CD14-positive monocyte (primary cell): Measurements from ENCODE around the gene SC5D. TPM values are rescaled to one million over a fixed set of nuclear protein-coding genes. Genes with fewer than 3 reads are reported as not detected.
A peak's percentile ranks its signal among the peaks of the same experiment; 100 is the strongest.

Source experiments
- DNase-seq, 3 donors: peaks; one replicate each; pipeline ENCODE4 v3.0.0-alpha.2; 2011 to 2022
- H2AFZ ChIP-seq: 2 replicates; pipeline ENCODE4 v1.6.0; 2012; ENCODE audit warnings: mild to moderate bottlenecking, low read depth, low read length, inconsistent platforms; ENCODE audit not compliant: insufficient read depth, poor library complexity, severe bottlenecking
- H3K27ac ChIP-seq, 2 donors: 1 replicate in 1 of 2; 2 replicates in 1 of 2; pipeline ENCODE4 v1.5.1; 2012 to 2013; ENCODE audit warnings: low read length in 2 of 2, control low read depth in 1 of 2, inconsistent platforms in 1 of 2, low read depth in 1 of 2, mild to moderate bottlenecking in 1 of 2
- H3K27me3 ChIP-seq, 2 donors: one replicate each; pipeline versions ENCODE4 v1.6.0 to v1.6.1; 2011 to 2013; ENCODE audit warnings: low read length in 2 of 2; ENCODE audit not compliant: control insufficient read depth in 2 of 2, insufficient read depth in 2 of 2
- H3K36me3 ChIP-seq, 2 donors: replicated peaks in 1 of 2; 1 replicate in 1 of 2; 2 replicates in 1 of 2; pipeline versions ENCODE4 v1.5.1 to v1.6.1; 2012 to 2013; ENCODE audit warnings: low read length in 2 of 2, control low read depth in 1 of 2, inconsistent platforms in 1 of 2, mild to moderate bottlenecking in 1 of 2; ENCODE audit not compliant: insufficient read depth in 2 of 2, control insufficient read depth in 1 of 2
- H3K4me1 ChIP-seq, 2 donors: 1 replicate in 1 of 2; 2 replicates in 1 of 2; pipeline versions ENCODE4 v1.5.1 to v1.6.1; 2012 to 2013; ENCODE audit warnings: low read length in 2 of 2, control low read depth in 1 of 2, inconsistent platforms in 1 of 2, mild to moderate bottlenecking in 1 of 2, moderate library complexity in 1 of 2; ENCODE audit not compliant: insufficient read depth in 2 of 2, control insufficient read depth in 1 of 2
- H3K4me2 ChIP-seq: replicated peaks from 2 replicates; pipeline ENCODE3; 2012; ENCODE audit warnings: low read length, moderate library complexity, mild to moderate bottlenecking; ENCODE audit not compliant: poor library complexity, severe bottlenecking; ENCODE audit errors: extremely low read depth
- H3K4me3 ChIP-seq, 3 experiments: fragments of 200-600 bp in 1 of 3; sonication (generic) in 1 of 3; replicated peaks in 1 of 3; 1 replicate in 2 of 3; 2 replicates in 1 of 3; pipeline ENCODE4 v1.5.1; 2011 to 2013; ENCODE audit warnings: low read length in 3 of 3, mild to moderate bottlenecking in 3 of 3, control low read depth in 2 of 3, low read depth in 2 of 3, inconsistent platforms in 1 of 3, moderate library complexity in 1 of 3
- H3K79me2 ChIP-seq: 2 replicates; pipeline ENCODE4 v1.6.0; 2012; ENCODE audit warnings: mild to moderate bottlenecking, control low read depth, inconsistent platforms, low read length, moderate library complexity; ENCODE audit not compliant: insufficient read depth
- H3K9ac ChIP-seq: 2 replicates; pipeline ENCODE4 v1.6.0; 2017; ENCODE audit warnings: low read length, mild to moderate bottlenecking; ENCODE audit not compliant: insufficient read depth, poor library complexity, severe bottlenecking
- H3K9me3 ChIP-seq, 2 donors: replicated peaks in 1 of 2; 1 replicate in 1 of 2; 2 replicates in 1 of 2; pipeline versions ENCODE4 v1.5.1 to v1.6.1; 2012 to 2013; ENCODE audit warnings: low read length in 2 of 2, control low read depth in 1 of 2; ENCODE audit not compliant: control insufficient read depth in 1 of 2, insufficient read depth in 1 of 2
- H4K20me1 ChIP-seq: 2 replicates; pipeline ENCODE4 v1.6.0; 2012; ENCODE audit warnings: mild to moderate bottlenecking, low read length, control low read depth, moderate library complexity; ENCODE audit not compliant: insufficient read depth
- H3K27ac Mint-ChIP-seq, 7 donors: one replicate each; pipeline ENCODE4 v1.8.0; 2020; ENCODE audit warnings: mild to moderate bottlenecking in 7 of 7, mixed read lengths in 7 of 7, moderate library complexity in 6 of 7, inconsistent platforms in 2 of 7
- H3K27me3 Mint-ChIP-seq, 3 donors: one replicate each; pipeline ENCODE4 v1.8.0; 2021 to 2022; ENCODE audit warnings: low read depth in 3 of 3, mild to moderate bottlenecking in 3 of 3, mixed read lengths in 3 of 3, moderate library complexity in 3 of 3, inconsistent platforms in 1 of 3
- H3K36me3 Mint-ChIP-seq, 2 donors: one replicate each; pipeline ENCODE4 v1.8.0; 2020; ENCODE audit warnings: mixed read lengths in 2 of 2, inconsistent platforms in 1 of 2, mild to moderate bottlenecking in 1 of 2
- H3K4me1 Mint-ChIP-seq: one replicate; pipeline ENCODE4 v1.8.0; 2020; ENCODE audit warnings: mild to moderate bottlenecking, mixed read lengths
- H3K4me3 Mint-ChIP-seq, 2 donors: one replicate each; pipeline ENCODE4 v1.8.0; 2020; ENCODE audit warnings: mild to moderate bottlenecking in 2 of 2, mixed read lengths in 2 of 2, moderate library complexity in 1 of 2
- H3K9me3 Mint-ChIP-seq, 7 donors: one replicate each; pipeline ENCODE4 v1.8.0; 2020 to 2022; ENCODE audit warnings: mixed read lengths in 7 of 7, mild to moderate bottlenecking in 6 of 7, moderate library complexity in 6 of 7, inconsistent platforms in 2 of 7
- CTCF ChIP-seq: fragments of 200-600 bp; IDR thresholded peaks from one replicate; pipeline ENCODE4 v1.8.0; 2022; ENCODE audit warnings: antibody characterized with exemption, mild to moderate bottlenecking
- WGBS: methylation state at CpG from one replicate; pipeline ENCODE4 v1.1.5; 2013; ENCODE audit warnings: missing lambda C conversion rate; ENCODE audit not compliant: insufficient coverage; 5-methylcytosine and 5-hydroxymethylcytosine counted together
- intact Hi-C, 2 donors: fragments of 100-400 bp; cut with micrococcal nuclease; formaldehyde crosslinking; loops; one replicate each; pipeline versions ENCODE4 v1.15.0 to v1.15.1; 2023
- polyA plus RNA-seq, 3 donors: library from polyadenylated mRNA; depleted of rRNA in 1 of 3; unstranded in 2 of 3; stranded (reverse) in 1 of 3; fragments of 300-500 nt in 2 of 3; fragments of >200 nt in 1 of 3; fragmentation: Illumina TruSeq in 2 of 3; gene quantifications; 1 replicate in 2 of 3; 2 replicates in 1 of 3; pipeline ENCODE4 v1.2.3, GENCODE V29; 2012 to 2021

The SC5D gene
- polyA plus RNA-seq, 3 donors, result 6.4 to 8.3 (median 8.3) TPM

GRCh38 chr11:121298774-121299173 lies 6.2 kb downstream of the SC5D start:
- Mint-ChIP-seq H3K27me3 (no peaks in the 10 kb centered on the region), H3K9me3 (peaks cover 0 to 5% (median 3%) of the 10 kb centered on the region in 7 donors), H3K4me3 (no peak overlapping the region), H3K36me3 (peaks cover 5 to 6% of the 10 kb centered on the region in 2 donors), H3K27ac (peak overlapping the region in 1 of 7 donors; percentile 55), H3K4me1 (peaks cover 29% of the 10 kb centered on the region)
- 100% methylated on average over 2 of the region's 5 CpGs for WGBS
- no peak overlapping the region for H2AFZ ChIP-seq
- H3K79me2 ChIP-seq, result peaks cover 90% of the 10 kb centered on the region
- peaks cover 4 to 10% of the 10 kb centered on the region in 2 donors for H3K36me3 ChIP-seq
- no peaks in the 10 kb centered on the region for H3K9me3 ChIP-seq
- peaks cover 13 to 19% of the 10 kb centered on the region in 2 donors for H3K4me1 ChIP-seq
- intact Hi-C loops, result no loop called here
- DNase-seq, result no peak
- TF ChIP-seq CTCF, result no peak
- H3K27me3 ChIP-seq, result no peaks in the 10 kb centered on the region
- H3K4me2 ChIP-seq, result no peak overlapping the region
- no peak overlapping the region for H3K9ac ChIP-seq
- H4K20me1 ChIP-seq, result peaks cover 9% of the 10 kb centered on the region
- no peak overlapping the region for H3K27ac ChIP-seq
- no peak overlapping the region for H3K4me3 ChIP-seq

- intact Hi-C loops, result no loop called here
- H3K27ac ChIP-seq, result no peak overlapping the region
- H4K20me1 ChIP-seq, result peaks cover 9% of the 10 kb centered on the region
- peaks cover 13 to 17% of the 10 kb centered on the region in 2 donors for H3K4me1 ChIP-seq
- no peak for DNase-seq
- no peak overlapping the region for H3K4me3 ChIP-seq
- H3K27ac Mint-ChIP-seq, result no peak overlapping the region
- H3K9ac ChIP-seq, result no peak overlapping the region
- no peak overlapping the region for H3K4me2 ChIP-seq
- H3K79me2 ChIP-seq, result peaks cover 84% of the 10 kb centered on the region
- peaks cover 10 to 17% of the 10 kb centered on the region in 2 donors for H3K36me3 ChIP-seq
- H3K4me3 Mint-ChIP-seq, result no peak overlapping the region
- H3K4me1 Mint-ChIP-seq, result peaks cover 24% of the 10 kb centered on the region
- H3K9me3 Mint-ChIP-seq, result peaks cover 0 to 5% (median 3%) of the 10 kb centered on the region in 7 donors
- H3K27me3 ChIP-seq, result no peaks in the 10 kb centered on the region
- H2AFZ ChIP-seq, result no peak overlapping the region
- H3K27me3 Mint-ChIP-seq, result no peaks in the 10 kb centered on the region
- peaks cover 10 to 12% of the 10 kb centered on the region in 2 donors for H3K36me3 Mint-ChIP-seq
- H3K9me3 ChIP-seq, result no peaks in the 10 kb centered on the region
- TF ChIP-seq CTCF, result no peak
Observed at GRCh38 chr11:121299417-121299816, 6.8 kb downstream of the SC5D start.
